Right lobe of liver (tissue), 6 donors: ENCODE results near the gene PMF1. TPM values are rescaled to one million over a fixed set of nuclear protein-coding genes. Genes with fewer than 3 reads are reported as not detected.
A peak's percentile ranks its signal among the peaks of the same experiment; 100 is the strongest.

Experiments used
- ATAC-seq, 4 donors: fragments of 200-7000 bp; cut with Tn5 transposase; one replicate each; pipeline ENCODE4 v1.9.1; 2020; ENCODE audit warnings: mild to moderate bottlenecking in 4 of 4, moderate library complexity in 4 of 4
- DNase-seq, 3 donors: peaks; one replicate each; pipeline ENCODE4 v3.0.0-alpha.2; 2020
- H3K27ac ChIP-seq, 3 donors: fragments of 200-600 bp; one replicate each; pipeline ENCODE4 v1.8.0; 2022
- H3K27me3 ChIP-seq, 2 donors: fragments of 200-600 bp; one replicate each; pipeline ENCODE4 v1.8.0; 2022
- H3K36me3 ChIP-seq, 4 donors: fragments of 200-600 bp; sonication (generic) in 1 of 4; one replicate each; pipeline versions ENCODE4 v1.5.1 to v1.8.0; 2017 to 2022; ENCODE audit warnings: control low read depth in 1 of 4
- H3K4me1 ChIP-seq, 4 donors: fragments of 200-600 bp; sonication (generic) in 1 of 4; one replicate each; pipeline versions ENCODE4 v1.5.1 to v1.8.0; 2017 to 2022; ENCODE audit warnings: control low read depth in 1 of 4
- H3K4me3 ChIP-seq, 3 donors: fragments of 200-600 bp; one replicate each; pipeline ENCODE4 v1.8.0; 2022
- H3K9me3 ChIP-seq, 4 donors: fragments of 200-600 bp; sonication (generic) in 1 of 4; one replicate each; pipeline versions ENCODE4 v1.5.1 to v1.8.0; 2017 to 2022; ENCODE audit warnings: control low read depth in 1 of 4
- POLR2A ChIP-seq: fragments of 450-650 bp; IDR thresholded peaks from one replicate; pipeline ENCODE4 v1.6.1; 2017; ENCODE audit warnings: antibody characterized with exemption, mild to moderate bottlenecking
- WGBS: methylation state at CpG from one replicate; pipeline ENCODE4 v1.1.6; 2018; ENCODE audit warnings: low coverage, low lambda C conversion rate; ENCODE audit not compliant: insufficient coverage; ENCODE audit errors: missing lambda C conversion rate; 5-methylcytosine and 5-hydroxymethylcytosine counted together
- intact Hi-C, 2 donors: fragments of 100-400 bp; cut with DNase I; formaldehyde crosslinking; loops; one replicate each; pipeline versions ENCODE4 v1.11.2 to v1.14.1; 2022
- total RNA-seq, 6 experiments: library from RNA; depleted of rRNA in 2 of 6; stranded (reverse); fragments of >200 nt in 2 of 6; fragmentation: NEBNext Ultra II Directional in 3 of 6; extraction: Animal tissue kit (Norgen Biotek cat#: 25700) in 3 of 6; gene quantifications; one replicate each; pipeline versions ENCODE4 v1.1.0 to v1.2.4, GENCODE V29; 2016 to 2023
- TF ChIP-seq, protein P1 (sequence below), 4 donors: fragments of 200-600 bp in 3 of 4; fragments of 450-650 bp in 1 of 4; IDR thresholded peaks; one replicate each; pipeline versions ENCODE4 v1.5.1 to v1.8.0; 2016 to 2022; ENCODE audit warnings: antibody characterized with exemption in 4 of 4, mild to moderate bottlenecking in 2 of 4
- donor health status: DM: no; HTN: yes; CAD: no.
- donor health status: DM: no; HTN: no; CAD: no.
- donor health status: DM: no; HTN: no; CAD: no.
- donor health status: DM: no; HTN: yes; CAD: no.
- donor health status: DM: no; HTN: yes; CAD: no.

PMF1 gene
- total RNA-seq, 6 experiments from 2014 or later: 21.8 to 33.8 (median 24.8) TPM

DNA sequence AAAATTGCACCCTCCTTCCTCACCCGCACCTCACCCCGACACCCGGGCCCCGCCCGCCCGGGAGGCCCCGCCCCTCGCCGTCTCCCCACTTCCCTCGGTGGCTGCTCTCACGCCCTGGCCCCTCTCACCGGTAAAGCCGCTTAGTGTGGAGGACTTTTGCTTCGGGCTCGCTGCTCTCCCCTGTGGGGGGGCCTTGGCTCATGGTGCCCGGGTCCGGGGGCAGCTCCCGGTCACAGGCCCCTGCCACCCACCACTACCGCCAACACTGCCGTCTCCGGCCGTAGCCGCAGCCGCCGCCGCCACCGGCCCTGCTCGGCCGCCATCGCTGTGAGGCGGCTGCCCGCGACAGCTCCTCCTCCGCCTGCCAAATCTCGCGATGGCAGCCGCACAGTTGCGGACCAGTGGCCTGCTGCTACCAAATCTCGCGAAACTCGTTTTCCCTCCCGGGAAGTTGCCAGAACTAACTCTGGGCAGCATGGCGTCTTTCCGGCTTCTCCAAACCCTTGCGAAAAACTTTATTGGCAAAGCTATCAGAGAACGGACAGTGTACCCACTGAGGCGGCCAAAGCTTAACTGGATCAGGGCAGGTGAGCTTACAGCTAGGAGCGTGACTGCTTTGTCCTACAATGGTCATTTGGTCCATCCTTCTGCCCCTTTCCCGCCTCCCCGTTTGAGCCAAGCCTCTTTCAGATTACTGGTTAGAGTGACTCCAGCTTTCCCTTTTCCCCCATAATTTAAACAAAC is 69.8 kb downstream of the PMF1 start, which contains the start of gene SMG5:
Gene SMG5 (minus strand): TSS at position 347 of the 744 bp plus-strand sequence. CDS start 145 bp downstream, at position 202.
- H3K4me1 ChIP-seq: peaks cover 0 to 28% (median 7%) of the 10 kb centered on the region in 4 donors
- no peaks in the 10 kb centered on the region for H3K9me3 ChIP-seq
- H3K4me3 ChIP-seq: peak within 1 kb of the TSS; percentile 85 to 99 (median 87)
- peak within 1 kb of the TSS; percentile 83 to 88 (median 86) for H3K27ac ChIP-seq
- peak; percentile 87 to 95 (median 94) for ATAC-seq
- H3K36me3 ChIP-seq: peaks cover 0 to 13% (median under 1%) of the 10 kb centered on the region in 4 donors
- WGBS: under 1% methylated on average over 29 of the region's 50 CpGs
- no peaks in the 10 kb centered on the region for H3K27me3 ChIP-seq
- intact Hi-C loops: no loop called here
- TF ChIP-seq POLR2A: peak; percentile 91
- TF ChIP-seq, protein P1, sequence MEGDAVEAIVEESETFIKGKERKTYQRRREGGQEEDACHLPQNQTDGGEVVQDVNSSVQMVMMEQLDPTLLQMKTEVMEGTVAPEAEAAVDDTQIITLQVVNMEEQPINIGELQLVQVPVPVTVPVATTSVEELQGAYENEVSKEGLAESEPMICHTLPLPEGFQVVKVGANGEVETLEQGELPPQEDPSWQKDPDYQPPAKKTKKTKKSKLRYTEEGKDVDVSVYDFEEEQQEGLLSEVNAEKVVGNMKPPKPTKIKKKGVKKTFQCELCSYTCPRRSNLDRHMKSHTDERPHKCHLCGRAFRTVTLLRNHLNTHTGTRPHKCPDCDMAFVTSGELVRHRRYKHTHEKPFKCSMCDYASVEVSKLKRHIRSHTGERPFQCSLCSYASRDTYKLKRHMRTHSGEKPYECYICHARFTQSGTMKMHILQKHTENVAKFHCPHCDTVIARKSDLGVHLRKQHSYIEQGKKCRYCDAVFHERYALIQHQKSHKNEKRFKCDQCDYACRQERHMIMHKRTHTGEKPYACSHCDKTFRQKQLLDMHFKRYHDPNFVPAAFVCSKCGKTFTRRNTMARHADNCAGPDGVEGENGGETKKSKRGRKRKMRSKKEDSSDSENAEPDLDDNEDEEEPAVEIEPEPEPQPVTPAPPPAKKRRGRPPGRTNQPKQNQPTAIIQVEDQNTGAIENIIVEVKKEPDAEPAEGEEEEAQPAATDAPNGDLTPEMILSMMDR (IDR thresholded peaks at IDR 0.05): no peak
- peak; percentile 96 to 98 (median 97) for DNase-seq

DNA sequence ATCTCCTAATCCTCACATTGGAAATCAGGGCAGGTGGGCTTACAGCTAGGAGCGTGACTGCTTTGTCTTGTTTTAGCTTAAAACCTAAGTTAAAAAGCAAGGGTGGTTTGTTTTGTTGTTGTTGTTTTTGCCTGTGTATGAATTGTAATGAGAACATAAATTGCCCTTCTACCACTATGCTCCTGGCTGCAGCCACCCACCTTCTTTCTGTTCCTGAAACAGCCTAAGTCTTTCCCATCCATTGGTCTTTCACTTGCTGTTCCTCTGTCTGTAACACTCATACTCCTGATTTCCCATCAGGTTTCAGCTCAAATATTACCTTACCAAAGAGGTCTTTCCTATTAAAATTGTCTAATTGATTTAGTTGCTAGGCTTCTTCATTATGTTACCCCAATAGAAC is 70.7 kb downstream of the PMF1 start:
- ATAC-seq: no peak
- Histone ChIP-seq H3K9me3 (no peaks in the 10 kb centered on the region), H3K27me3 (no peaks in the 10 kb centered on the region), H3K4me1 (peaks cover 0 to 21% (median 7%) of the 10 kb centered on the region in 4 donors), H3K4me3 (peak overlapping the region; percentile 85 to 99 (median 87)), H3K36me3 (peaks cover 0 to 10% (median under 1%) of the 10 kb centered on the region in 4 donors), H3K27ac (peak overlapping the region in 1 of 3 donors; percentile 88)
- no peak for DNase-seq
- 100% methylated on average over 1 of the region's 1 CpG for WGBS
- TF ChIP-seq, protein P1 (IDR thresholded peaks at IDR 0.05): no peak
- no peak for TF ChIP-seq POLR2A
- intact Hi-C loops: no loop called here

DNA sequence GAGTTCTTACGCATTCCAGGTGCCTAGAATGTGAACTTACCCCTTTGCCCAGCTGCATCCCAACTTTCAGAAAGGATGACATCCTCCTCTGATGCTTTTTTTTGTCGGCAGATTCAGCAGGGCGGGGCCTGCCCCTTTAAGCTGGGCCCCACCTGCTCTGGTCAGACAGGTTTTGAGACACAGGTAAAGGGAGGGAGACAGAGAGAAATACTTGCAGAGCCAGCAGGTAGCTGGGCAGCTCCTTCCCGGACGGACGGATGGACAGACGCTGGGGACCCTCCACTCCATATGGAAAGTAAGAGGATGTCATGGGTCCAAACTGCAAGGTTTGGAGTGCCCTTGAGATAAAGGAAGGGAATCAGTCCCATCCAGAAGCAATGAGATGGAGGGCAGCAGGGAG is 71.3 kb downstream of the PMF1 start, which contains the start of gene TMEM79:
Gene TMEM79 (plus strand): TSS at position 214 of the 400 bp plus-strand sequence. CDS start 902 bp downstream, outside the sequence.
- Histone ChIP-seq H3K4me3 (peak within 1 kb of the TSS; percentile 85 to 99 (median 87)), H3K4me1 (peaks cover 0 to 21% (median 7%) of the 10 kb centered on the region in 4 donors), H3K9me3 (no peaks in the 10 kb centered on the region), H3K27ac (peak within 1 kb of the TSS in 2 of 3 donors; percentile 59 to 88), H3K36me3 (peaks cover 0 to 6% (median 2%) of the 10 kb centered on the region in 4 donors), H3K27me3 (no peaks in the 10 kb centered on the region)
- WGBS: 82% methylated on average over 5 of the region's 7 CpGs
- DNase-seq (no peak), ATAC-seq (no peak)
- TF ChIP-seq, protein P1 (IDR thresholded peaks at IDR 0.05): no peak
- no peak for TF ChIP-seq POLR2A
- intact Hi-C loops: no loop called here

DNA sequence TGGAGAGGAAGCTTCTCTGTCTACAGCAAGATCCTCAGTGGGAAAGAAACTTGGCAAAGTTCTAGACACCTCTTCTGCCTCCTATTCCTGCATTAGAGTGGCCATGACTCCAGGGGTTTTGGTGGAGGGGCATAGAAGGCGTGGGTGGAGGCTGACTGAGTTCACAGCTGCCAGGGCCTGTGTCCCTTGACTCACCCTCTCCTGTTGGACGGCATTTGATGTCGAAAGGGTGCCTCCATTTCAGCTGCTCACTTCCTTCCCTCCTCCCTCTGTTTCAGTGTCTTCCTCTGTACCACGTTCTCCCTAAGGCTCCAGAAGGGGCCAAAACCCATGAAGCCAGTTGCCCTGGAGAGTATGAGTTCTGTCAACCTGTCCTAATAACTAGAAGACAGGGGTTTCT is 72.0 kb downstream of the PMF1 start:
- H3K27me3 ChIP-seq: no peaks in the 10 kb centered on the region
- H3K36me3 ChIP-seq: peaks cover 0 to 4% (median under 1%) of the 10 kb centered on the region in 4 donors
- no peak for DNase-seq
- no peaks in the 10 kb centered on the region for H3K9me3 ChIP-seq
- no peak for ATAC-seq
- intact Hi-C loops: no loop called here
- TF ChIP-seq, protein P1 (IDR thresholded peaks at IDR 0.05): no peak
- TF ChIP-seq POLR2A: no peak
- no peak overlapping the region for H3K4me3 ChIP-seq
- no peak overlapping the region for H3K27ac ChIP-seq
- WGBS: 57% methylated on average over 4 of the region's 4 CpGs
- H3K4me1 ChIP-seq: peaks cover 0 to 21% (median 7%) of the 10 kb centered on the region in 4 donors
